CD14-positive monocyte (primary cell): ENCODE data around the gene TMEM54. TPM values are rescaled to one million over a fixed set of nuclear protein-coding genes. Genes with fewer than 3 reads are reported as not detected.
A peak's percentile ranks its signal among the peaks of the same experiment; 100 is the strongest.

Experiments
- DNase-seq, 3 donors: peaks; one replicate each; pipeline ENCODE4 v3.0.0-alpha.2; 2011 to 2022
- H2AFZ ChIP-seq: 2 replicates; pipeline ENCODE4 v1.6.0; 2012; ENCODE audit warnings: mild to moderate bottlenecking, low read depth, low read length, inconsistent platforms; ENCODE audit not compliant: insufficient read depth, poor library complexity, severe bottlenecking
- H3K27ac ChIP-seq, 2 donors: 1 replicate in 1 of 2; 2 replicates in 1 of 2; pipeline ENCODE4 v1.5.1; 2012 to 2013; ENCODE audit warnings: low read length in 2 of 2, control low read depth in 1 of 2, inconsistent platforms in 1 of 2, low read depth in 1 of 2, mild to moderate bottlenecking in 1 of 2
- H3K27me3 ChIP-seq, 2 donors: one replicate each; pipeline versions ENCODE4 v1.6.0 to v1.6.1; 2011 to 2013; ENCODE audit warnings: low read length in 2 of 2; ENCODE audit not compliant: control insufficient read depth in 2 of 2, insufficient read depth in 2 of 2
- H3K36me3 ChIP-seq, 2 donors: replicated peaks in 1 of 2; 1 replicate in 1 of 2; 2 replicates in 1 of 2; pipeline versions ENCODE4 v1.5.1 to v1.6.1; 2012 to 2013; ENCODE audit warnings: low read length in 2 of 2, control low read depth in 1 of 2, inconsistent platforms in 1 of 2, mild to moderate bottlenecking in 1 of 2; ENCODE audit not compliant: insufficient read depth in 2 of 2, control insufficient read depth in 1 of 2
- H3K4me1 ChIP-seq, 2 donors: 1 replicate in 1 of 2; 2 replicates in 1 of 2; pipeline versions ENCODE4 v1.5.1 to v1.6.1; 2012 to 2013; ENCODE audit warnings: low read length in 2 of 2, control low read depth in 1 of 2, inconsistent platforms in 1 of 2, mild to moderate bottlenecking in 1 of 2, moderate library complexity in 1 of 2; ENCODE audit not compliant: insufficient read depth in 2 of 2, control insufficient read depth in 1 of 2
- H3K4me2 ChIP-seq: replicated peaks from 2 replicates; pipeline ENCODE3; 2012; ENCODE audit warnings: low read length, moderate library complexity, mild to moderate bottlenecking; ENCODE audit not compliant: poor library complexity, severe bottlenecking; ENCODE audit errors: extremely low read depth
- H3K4me3 ChIP-seq, 3 experiments: fragments of 200-600 bp in 1 of 3; sonication (generic) in 1 of 3; replicated peaks in 1 of 3; 1 replicate in 2 of 3; 2 replicates in 1 of 3; pipeline ENCODE4 v1.5.1; 2011 to 2013; ENCODE audit warnings: low read length in 3 of 3, mild to moderate bottlenecking in 3 of 3, control low read depth in 2 of 3, low read depth in 2 of 3, inconsistent platforms in 1 of 3, moderate library complexity in 1 of 3
- H3K79me2 ChIP-seq: 2 replicates; pipeline ENCODE4 v1.6.0; 2012; ENCODE audit warnings: mild to moderate bottlenecking, control low read depth, inconsistent platforms, low read length, moderate library complexity; ENCODE audit not compliant: insufficient read depth
- H3K9ac ChIP-seq: 2 replicates; pipeline ENCODE4 v1.6.0; 2017; ENCODE audit warnings: low read length, mild to moderate bottlenecking; ENCODE audit not compliant: insufficient read depth, poor library complexity, severe bottlenecking
- H3K9me3 ChIP-seq, 2 donors: replicated peaks in 1 of 2; 1 replicate in 1 of 2; 2 replicates in 1 of 2; pipeline versions ENCODE4 v1.5.1 to v1.6.1; 2012 to 2013; ENCODE audit warnings: low read length in 2 of 2, control low read depth in 1 of 2; ENCODE audit not compliant: control insufficient read depth in 1 of 2, insufficient read depth in 1 of 2
- H4K20me1 ChIP-seq: 2 replicates; pipeline ENCODE4 v1.6.0; 2012; ENCODE audit warnings: mild to moderate bottlenecking, low read length, control low read depth, moderate library complexity; ENCODE audit not compliant: insufficient read depth
- H3K27ac Mint-ChIP-seq, 7 donors: one replicate each; pipeline ENCODE4 v1.8.0; 2020; ENCODE audit warnings: mild to moderate bottlenecking in 7 of 7, mixed read lengths in 7 of 7, moderate library complexity in 6 of 7, inconsistent platforms in 2 of 7
- H3K27me3 Mint-ChIP-seq, 3 donors: one replicate each; pipeline ENCODE4 v1.8.0; 2021 to 2022; ENCODE audit warnings: low read depth in 3 of 3, mild to moderate bottlenecking in 3 of 3, mixed read lengths in 3 of 3, moderate library complexity in 3 of 3, inconsistent platforms in 1 of 3
- H3K36me3 Mint-ChIP-seq, 2 donors: one replicate each; pipeline ENCODE4 v1.8.0; 2020; ENCODE audit warnings: mixed read lengths in 2 of 2, inconsistent platforms in 1 of 2, mild to moderate bottlenecking in 1 of 2
- H3K4me1 Mint-ChIP-seq: one replicate; pipeline ENCODE4 v1.8.0; 2020; ENCODE audit warnings: mild to moderate bottlenecking, mixed read lengths
- H3K4me3 Mint-ChIP-seq, 2 donors: one replicate each; pipeline ENCODE4 v1.8.0; 2020; ENCODE audit warnings: mild to moderate bottlenecking in 2 of 2, mixed read lengths in 2 of 2, moderate library complexity in 1 of 2
- H3K9me3 Mint-ChIP-seq, 7 donors: one replicate each; pipeline ENCODE4 v1.8.0; 2020 to 2022; ENCODE audit warnings: mixed read lengths in 7 of 7, mild to moderate bottlenecking in 6 of 7, moderate library complexity in 6 of 7, inconsistent platforms in 2 of 7
- WGBS: methylation state at CpG from one replicate; pipeline ENCODE4 v1.1.5; 2013; ENCODE audit warnings: missing lambda C conversion rate; ENCODE audit not compliant: insufficient coverage; 5-methylcytosine and 5-hydroxymethylcytosine counted together
- intact Hi-C, 2 donors: fragments of 100-400 bp; cut with micrococcal nuclease; formaldehyde crosslinking; loops; one replicate each; pipeline versions ENCODE4 v1.15.0 to v1.15.1; 2023
- polyA plus RNA-seq, 3 donors: library from polyadenylated mRNA; depleted of rRNA in 1 of 3; unstranded in 2 of 3; stranded (reverse) in 1 of 3; fragments of 300-500 nt in 2 of 3; fragments of >200 nt in 1 of 3; fragmentation: Illumina TruSeq in 2 of 3; gene quantifications; 1 replicate in 2 of 3; 2 replicates in 1 of 3; pipeline ENCODE4 v1.2.3, GENCODE V29; 2012 to 2021
- TF ChIP-seq, protein P1 (sequence below): fragments of 200-600 bp; IDR thresholded peaks from one replicate; pipeline ENCODE4 v1.8.0; 2022; ENCODE audit warnings: antibody characterized with exemption, mild to moderate bottlenecking

TMEM54 gene
- polyA plus RNA-seq, 3 donors, result 0.08 TPM; not detected in 2

DNA sequence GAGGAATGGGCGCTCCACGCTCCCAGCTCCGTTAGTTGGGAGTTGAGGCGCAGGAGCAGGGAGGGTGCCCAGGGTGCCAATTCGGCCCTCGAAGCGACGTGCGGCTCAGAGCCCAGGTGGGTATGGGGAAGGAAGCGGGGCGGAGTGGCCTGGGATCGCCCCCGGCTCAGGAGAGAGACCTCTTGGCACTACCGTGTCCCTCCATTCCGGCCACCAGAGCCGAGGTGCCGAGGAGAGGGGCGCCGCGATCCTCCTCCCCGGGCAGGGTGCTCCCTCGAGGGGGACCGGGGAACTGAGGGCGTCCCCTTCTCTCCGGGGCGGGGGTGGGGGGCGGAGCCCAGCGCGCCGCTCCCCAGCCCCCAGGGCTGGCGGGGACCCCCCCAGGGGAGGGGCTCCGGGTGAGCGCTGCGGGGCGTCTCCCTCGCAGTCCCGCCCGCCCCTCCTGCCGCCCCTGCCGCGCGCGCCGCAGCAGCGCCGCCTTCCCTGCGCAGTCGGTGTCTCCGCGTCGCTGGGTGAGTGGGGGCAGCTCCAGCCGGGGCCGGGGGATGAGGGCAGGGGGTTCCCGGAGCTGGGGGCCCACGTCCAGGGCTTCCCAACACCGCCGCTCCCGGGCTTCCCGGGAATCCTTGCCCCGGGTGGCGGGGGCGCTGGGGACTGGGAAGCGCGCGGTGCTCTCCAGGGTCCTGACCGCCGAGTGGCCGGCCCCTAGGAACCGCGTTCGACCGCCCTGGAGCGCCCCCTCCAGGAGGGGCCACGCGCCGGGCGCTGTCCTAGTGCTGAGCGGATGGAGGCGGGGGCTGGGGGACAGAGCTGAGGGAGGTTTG, 15.0 kb downstream of the TMEM54 start, which contains the start of gene HPCA:
TSS of gene HPCA (plus strand) at position 488 of the 824 bp plus-strand sequence. CDS start 2,408 bp downstream, outside the sequence.
- Histone ChIP-seq H3K4me1 (no peaks in the 10 kb centered on the region), H3K9me3 (peaks cover 0 to 4% of the 10 kb centered on the region in 2 donors), H3K4me2 (no peak within 1 kb of the TSS), H3K27ac (no peak within 1 kb of the TSS), H3K27me3 (peaks cover 5 to 72% of the 10 kb centered on the region in 2 donors), H3K4me3 (no peak within 1 kb of the TSS), H3K36me3 (no peaks in the 10 kb centered on the region), H3K79me2 (no peaks in the 10 kb centered on the region), H4K20me1 (no peaks in the 10 kb centered on the region), H2AFZ (no peak within 1 kb of the TSS), H3K9ac (no peak within 1 kb of the TSS)
- peaks cover 58 to 77% (median 68%) of the 10 kb centered on the region in 3 donors for H3K27me3 Mint-ChIP-seq
- H3K36me3 Mint-ChIP-seq, result no peaks in the 10 kb centered on the region
- no peak within 1 kb of the TSS for H3K27ac Mint-ChIP-seq
- H3K4me3 Mint-ChIP-seq, result peak within 1 kb of the TSS in 1 of 2 donors; percentile 76
- intact Hi-C loops, result no loop called here
- 4% methylated on average over 65 of the region's 79 CpGs for WGBS
- no peak for DNase-seq
- TF ChIP-seq, protein P1, sequence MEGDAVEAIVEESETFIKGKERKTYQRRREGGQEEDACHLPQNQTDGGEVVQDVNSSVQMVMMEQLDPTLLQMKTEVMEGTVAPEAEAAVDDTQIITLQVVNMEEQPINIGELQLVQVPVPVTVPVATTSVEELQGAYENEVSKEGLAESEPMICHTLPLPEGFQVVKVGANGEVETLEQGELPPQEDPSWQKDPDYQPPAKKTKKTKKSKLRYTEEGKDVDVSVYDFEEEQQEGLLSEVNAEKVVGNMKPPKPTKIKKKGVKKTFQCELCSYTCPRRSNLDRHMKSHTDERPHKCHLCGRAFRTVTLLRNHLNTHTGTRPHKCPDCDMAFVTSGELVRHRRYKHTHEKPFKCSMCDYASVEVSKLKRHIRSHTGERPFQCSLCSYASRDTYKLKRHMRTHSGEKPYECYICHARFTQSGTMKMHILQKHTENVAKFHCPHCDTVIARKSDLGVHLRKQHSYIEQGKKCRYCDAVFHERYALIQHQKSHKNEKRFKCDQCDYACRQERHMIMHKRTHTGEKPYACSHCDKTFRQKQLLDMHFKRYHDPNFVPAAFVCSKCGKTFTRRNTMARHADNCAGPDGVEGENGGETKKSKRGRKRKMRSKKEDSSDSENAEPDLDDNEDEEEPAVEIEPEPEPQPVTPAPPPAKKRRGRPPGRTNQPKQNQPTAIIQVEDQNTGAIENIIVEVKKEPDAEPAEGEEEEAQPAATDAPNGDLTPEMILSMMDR, result peak; percentile 41
- H3K9me3 Mint-ChIP-seq, result peaks cover 0 to 10% (median 3%) of the 10 kb centered on the region in 7 donors
- no peaks in the 10 kb centered on the region for H3K4me1 Mint-ChIP-seq

DNA sequence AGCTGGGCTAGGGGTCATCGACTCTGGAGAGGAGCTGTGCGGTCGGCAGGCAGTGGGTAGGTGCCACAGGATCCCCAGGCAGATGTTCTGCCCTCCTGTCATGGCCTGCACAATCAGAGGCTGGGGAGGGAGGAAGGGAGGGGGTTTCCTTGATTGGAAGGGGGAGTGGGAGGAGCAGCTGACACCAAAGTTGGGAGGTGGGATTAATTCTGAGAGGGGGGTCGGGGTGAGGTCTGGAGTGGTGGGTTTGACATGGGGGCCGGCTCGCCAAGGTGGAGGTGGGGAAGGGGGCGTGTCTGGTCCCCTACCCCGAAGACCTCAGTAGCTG, 15.5 kb downstream of the TMEM54 start:
- H3K4me1 Mint-ChIP-seq, result no peaks in the 10 kb centered on the region
- TF ChIP-seq, protein P1, result no peak

More for the DNA sequence above, 15.5 kb downstream of the TMEM54 start:
- Histone ChIP-seq H3K4me3 (no peak overlapping the region), H2AFZ (no peak overlapping the region), H3K79me2 (no peaks in the 10 kb centered on the region), H3K36me3 (no peaks in the 10 kb centered on the region), H3K27me3 (peaks cover 4 to 72% of the 10 kb centered on the region in 2 donors), H3K27ac (no peak overlapping the region), H3K9me3 (peaks cover 0 to 4% of the 10 kb centered on the region in 2 donors), H3K4me2 (no peak overlapping the region), H3K9ac (no peak overlapping the region), H3K4me1 (no peaks in the 10 kb centered on the region), H4K20me1 (no peaks in the 10 kb centered on the region)
- H3K9me3 Mint-ChIP-seq, result peaks cover 0 to 10% (median 3%) of the 10 kb centered on the region in 7 donors
- H3K27ac Mint-ChIP-seq, result no peak overlapping the region
- H3K36me3 Mint-ChIP-seq, result no peaks in the 10 kb centered on the region
- no peak for DNase-seq
- peak overlapping the region in 1 of 2 donors; percentile 76 for H3K4me3 Mint-ChIP-seq
- intact Hi-C loops, result no loop called here
- WGBS, result 27% methylated on average over 8 of the region's 8 CpGs
- peaks cover 57 to 73% (median 66%) of the 10 kb centered on the region in 3 donors for H3K27me3 Mint-ChIP-seq
